Uterus (tissue), 2 donors: ENCODE measurements around the gene FER.
"Not testable (repeated sequence)": the region's sequence is repeated elsewhere in the genome, so short reads cannot be mapped to it uniquely, and the experiment has no call there.

Experiments used
- CTCF ChIP-seq, 4 experiments: fragments of 200-600 bp in 2 of 4; fragments of 450-650 bp in 2 of 4; sonication (generic) in 2 of 4; IDR thresholded peaks; one replicate each; pipeline ENCODE4 v1.5.1; 2016 to 2019; ENCODE audit warnings: antibody characterized with exemption in 4 of 4, mild to moderate bottlenecking in 2 of 4, moderate library complexity in 1 of 4
- POLR2A ChIP-seq, 2 donors: fragments of 450-650 bp; IDR thresholded peaks; one replicate each; pipeline ENCODE4 v1.6.1; 2016; ENCODE audit warnings: antibody characterized with exemption in 2 of 2, mild to moderate bottlenecking in 1 of 2, moderate library complexity in 1 of 2

GRCh38 chr5:108851129-108851528 is 103.4 kb downstream of the FER start:
- TF ChIP-seq CTCF, POLR2A (IDR thresholded peaks at IDR 0.05): not testable (repeated sequence)
